ENCODE measurements around the gene TTYH1. TPM values are rescaled to one million over a fixed set of nuclear protein-coding genes. Genes with fewer than 3 reads are reported as not detected.

TTYH1 gene
- total and polyA plus RNA-seq, 2 experiments from 2014 or later = 7.0 to 11.0 TPM

- Histone ChIP-seq H4K20me1 (ENCODE audit: insufficient read depth, poor library complexity, severe bottlenecking) (no peaks in the 10 kb centered on the region), H3K27me3 (no peaks in the 10 kb centered on the region), H3K27ac (no peak overlapping the region), H3K36me3 (replicated peaks; ENCODE audit: insufficient read depth, low read depth) (no peaks in the 10 kb centered on the region), H3K4me2 (no peak overlapping the region), H3K4me3 (no peak overlapping the region), H3K9me2 (replicated peaks; ENCODE audit: insufficient read depth) (no peaks in the 10 kb centered on the region), H3K79me2 (no peaks in the 10 kb centered on the region), H3K9me3 (ENCODE audit: low read depth) (no peaks in the 10 kb centered on the region), H3K4me1 (ENCODE audit: insufficient read depth) (no peaks in the 10 kb centered on the region), H2AFZ (no peak overlapping the region)
- no peak for DNase-seq (ENCODE audit: low spot score)
- no peak for TF ChIP-seq EZH2 (IDR thresholded peaks at IDR 0.05; ENCODE audit: borderline replicate concordance)
- no peak for TF ChIP-seq EZH2phosphoT487 (IDR thresholded peaks at IDR 0.05; ENCODE audit: low read depth, severe bottlenecking, unreplicated experiment)
- no peak for TF ChIP-seq CTCF (IDR thresholded peaks at IDR 0.05; ENCODE audit: poor library complexity)
- WGBS (ENCODE audit: low lambda C conversion rate, missing lambda C conversion rate) = 71% methylated on average over 8 of the region's 8 CpGs
These were observed 12.2 kb upstream of the TTYH1 start for GRCh38 chr19:54403054-54403453.

DNA sequence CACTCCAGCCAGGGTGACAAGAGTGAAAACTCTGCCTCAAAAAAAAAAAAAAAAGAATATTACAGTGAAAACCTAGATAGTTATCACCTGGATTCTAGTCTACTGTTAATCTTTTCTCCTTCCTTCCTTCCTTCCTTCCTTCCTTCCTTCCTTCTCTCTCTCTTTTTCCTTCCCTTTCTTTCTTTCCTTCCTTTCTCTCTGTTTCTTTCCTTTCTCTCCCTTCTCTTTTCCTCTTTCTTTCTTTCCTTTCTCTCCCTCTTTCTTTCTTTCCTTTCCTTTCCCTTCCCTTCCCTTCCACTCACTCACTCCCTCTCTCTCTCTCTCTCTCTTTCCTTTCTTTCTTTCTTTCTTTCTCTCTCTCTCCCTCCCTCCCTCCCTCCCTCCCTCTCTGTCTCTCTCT, 9.6 kb upstream of the TTYH1 start:
- TF ChIP-seq EZH2 (IDR thresholded peaks at IDR 0.05; ENCODE audit: borderline replicate concordance) = no peak
- no peak for TF ChIP-seq CTCF (IDR thresholded peaks at IDR 0.05; ENCODE audit: poor library complexity)
- no peak for TF ChIP-seq EZH2phosphoT487 (IDR thresholded peaks at IDR 0.05; ENCODE audit: low read depth, severe bottlenecking, unreplicated experiment)

GRCh38 chr19:54407780-54408179, 7.5 kb upstream of the TTYH1 start:
- 86% methylated on average over 7 of the region's 7 CpGs for WGBS (ENCODE audit: low lambda C conversion rate, missing lambda C conversion rate)
- H3K9me3 ChIP-seq (ENCODE audit: low read depth) = no peaks in the 10 kb centered on the region
- no peak overlapping the region for H3K27ac ChIP-seq
- H3K4me1 ChIP-seq (ENCODE audit: insufficient read depth) = no peaks in the 10 kb centered on the region
- no peaks in the 10 kb centered on the region for H4K20me1 ChIP-seq (ENCODE audit: insufficient read depth, poor library complexity, severe bottlenecking)
- H3K36me3 ChIP-seq (replicated peaks; ENCODE audit: insufficient read depth, low read depth) = no peaks in the 10 kb centered on the region
- TF ChIP-seq EZH2phosphoT487 (IDR thresholded peaks at IDR 0.05; ENCODE audit: low read depth, severe bottlenecking, unreplicated experiment) (no peak), CTCF (IDR thresholded peaks at IDR 0.05; ENCODE audit: poor library complexity) (no peak), EZH2 (IDR thresholded peaks at IDR 0.05; ENCODE audit: borderline replicate concordance) (no peak)
- H2AFZ ChIP-seq = no peak overlapping the region
- no peak for DNase-seq (ENCODE audit: low spot score)
- H3K4me3 ChIP-seq = no peak overlapping the region
- no peak overlapping the region for H3K4me2 ChIP-seq
- H3K9me2 ChIP-seq (replicated peaks; ENCODE audit: insufficient read depth) = no peaks in the 10 kb centered on the region
- no peaks in the 10 kb centered on the region for H3K79me2 ChIP-seq
- H3K27me3 ChIP-seq = no peaks in the 10 kb centered on the region

More for the DNA sequence above, 9.6 kb upstream of the TTYH1 start:
- no peaks in the 10 kb centered on the region for H3K9me3 ChIP-seq (ENCODE audit: low read depth)
- no peaks in the 10 kb centered on the region for H3K27me3 ChIP-seq
- H4K20me1 ChIP-seq (ENCODE audit: insufficient read depth, poor library complexity, severe bottlenecking) = no peaks in the 10 kb centered on the region
- H3K9me2 ChIP-seq (replicated peaks; ENCODE audit: insufficient read depth) = no peaks in the 10 kb centered on the region
- H3K36me3 ChIP-seq (replicated peaks; ENCODE audit: insufficient read depth, low read depth) = no peaks in the 10 kb centered on the region
- H3K27ac ChIP-seq = no peak overlapping the region
- H3K4me1 ChIP-seq (ENCODE audit: insufficient read depth) = no peaks in the 10 kb centered on the region
- H3K4me3 ChIP-seq = no peak overlapping the region
- H3K79me2 ChIP-seq = no peaks in the 10 kb centered on the region
- no peak overlapping the region for H2AFZ ChIP-seq
- H3K4me2 ChIP-seq = no peak overlapping the region
- DNase-seq (ENCODE audit: low spot score) = no peak

DNA sequence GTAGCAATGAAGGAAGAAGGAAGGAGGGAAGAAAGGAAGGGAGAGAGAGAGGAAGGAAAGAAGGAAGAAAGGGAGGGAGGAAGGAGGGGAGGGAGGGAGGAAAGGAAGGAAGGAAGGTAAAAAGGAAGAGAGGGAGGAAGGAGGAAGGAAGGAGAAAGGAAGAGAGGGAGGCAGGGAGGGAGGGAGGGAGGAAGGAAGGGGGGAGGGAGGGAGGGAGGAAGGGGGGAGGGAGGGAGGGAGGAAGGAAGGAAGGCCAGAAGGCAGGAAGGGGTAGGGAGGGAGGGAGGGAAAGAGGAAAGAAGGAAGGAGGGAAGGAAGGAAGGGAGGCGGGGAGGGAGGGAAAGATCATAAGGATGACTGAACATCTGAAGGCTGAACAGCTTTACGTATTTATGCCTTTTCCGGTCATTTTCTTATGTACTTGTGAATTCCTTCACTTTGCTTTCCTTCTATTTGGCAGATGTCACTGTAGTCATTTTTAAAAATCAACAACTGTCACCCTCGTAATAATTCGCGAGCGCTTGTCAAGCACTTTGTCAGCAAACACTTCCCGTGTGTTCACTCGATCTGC, 6.7 kb upstream of the TTYH1 start:
- DNase-seq (ENCODE audit: low spot score) = no peak
- no peaks in the 10 kb centered on the region for H3K27me3 ChIP-seq
- 85% methylated on average over 8 of the region's 9 CpGs for WGBS (ENCODE audit: low lambda C conversion rate, missing lambda C conversion rate)
- H3K27ac ChIP-seq = no peak overlapping the region
- no peaks in the 10 kb centered on the region for H4K20me1 ChIP-seq (ENCODE audit: insufficient read depth, poor library complexity, severe bottlenecking)
- H3K36me3 ChIP-seq (replicated peaks; ENCODE audit: insufficient read depth, low read depth) = no peaks in the 10 kb centered on the region
- H3K9me3 ChIP-seq (ENCODE audit: low read depth) = no peaks in the 10 kb centered on the region
- no peak overlapping the region for H2AFZ ChIP-seq
- H3K9me2 ChIP-seq (replicated peaks; ENCODE audit: insufficient read depth) = no peaks in the 10 kb centered on the region
- no peaks in the 10 kb centered on the region for H3K4me1 ChIP-seq (ENCODE audit: insufficient read depth)
- H3K4me2 ChIP-seq = no peak overlapping the region
- H3K79me2 ChIP-seq = no peaks in the 10 kb centered on the region
- H3K4me3 ChIP-seq = no peak overlapping the region
- no peak for TF ChIP-seq EZH2phosphoT487 (IDR thresholded peaks at IDR 0.05; ENCODE audit: low read depth, severe bottlenecking, unreplicated experiment)
- TF ChIP-seq CTCF (IDR thresholded peaks at IDR 0.05; ENCODE audit: poor library complexity) = no peak
- TF ChIP-seq EZH2 (IDR thresholded peaks at IDR 0.05; ENCODE audit: borderline replicate concordance) = no peak

All from hepatocyte (in vitro differentiated cells).